Fibroblast of skin of right quadriceps (primary cell): ENCODE data around the gene PIP4K2C.
"Not testable (repeated sequence)": the region's sequence is repeated elsewhere in the genome, so short reads cannot be mapped to it uniquely, and the experiment has no call there.

Source experiments
- DNase-seq: peaks from one replicate; pipeline ENCODE4 v3.0.0-alpha.2; 2013

PIP4K2C gene

DNA sequence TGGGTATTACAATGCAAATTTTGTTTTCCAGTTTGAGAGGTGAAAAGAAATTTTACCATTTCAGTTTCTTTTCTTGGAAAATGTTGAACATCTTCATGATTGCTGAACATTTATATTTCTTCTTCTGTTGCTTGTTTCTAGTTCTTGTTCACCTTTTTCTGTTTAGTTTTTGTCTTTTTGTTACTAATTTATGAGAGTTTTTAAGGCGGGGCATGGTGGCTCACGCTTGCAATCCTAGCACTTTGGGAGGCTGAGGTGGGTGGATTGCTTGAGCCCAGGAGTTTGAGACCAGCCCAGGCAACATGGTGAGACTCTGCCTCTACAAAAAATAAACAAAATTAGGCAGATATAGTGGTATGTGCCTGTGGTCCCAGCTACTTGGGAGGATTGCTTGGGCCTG is 30.5 kb upstream of the PIP4K2C start:
- no peak for DNase-seq

GRCh38 chr12:57561117-57561516 is 29.9 kb upstream of the PIP4K2C start:
- not testable (repeated sequence) for DNase-seq

- DNase-seq = no peak
Observed at GRCh38 chr12:57563358-57563757, 27.6 kb upstream of the PIP4K2C start.

- DNase-seq = no peak
Observed at GRCh38 chr12:57564178-57564740, 26.7 kb upstream of the PIP4K2C start.

DNA sequence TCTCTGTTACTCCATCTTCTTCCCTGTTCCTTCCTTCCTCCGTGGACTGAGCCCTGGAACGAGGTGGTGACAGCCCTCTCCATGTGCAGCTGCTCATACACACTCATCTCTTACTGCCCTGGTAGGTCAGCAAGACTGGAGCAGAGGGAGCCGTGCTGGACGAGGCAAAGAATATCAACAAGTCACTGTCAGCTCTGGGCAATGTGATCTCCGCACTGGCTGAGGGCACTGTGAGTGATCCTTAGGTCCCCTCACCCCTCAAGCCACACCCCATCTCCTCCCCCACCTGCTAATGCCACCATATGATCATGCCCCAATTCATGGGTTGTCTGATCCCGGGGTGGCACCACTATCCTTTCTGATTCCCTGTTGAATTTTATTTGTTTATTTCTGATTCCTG is 22.2 kb upstream of the PIP4K2C start:
- no peak for DNase-seq

GRCh38 chr12:57569858-57570257 is 21.1 kb upstream of the PIP4K2C start:
- no peak for DNase-seq

- DNase-seq = not testable (repeated sequence)
Observed at GRCh38 chr12:57570438-57570837, 20.6 kb upstream of the PIP4K2C start.

DNA sequence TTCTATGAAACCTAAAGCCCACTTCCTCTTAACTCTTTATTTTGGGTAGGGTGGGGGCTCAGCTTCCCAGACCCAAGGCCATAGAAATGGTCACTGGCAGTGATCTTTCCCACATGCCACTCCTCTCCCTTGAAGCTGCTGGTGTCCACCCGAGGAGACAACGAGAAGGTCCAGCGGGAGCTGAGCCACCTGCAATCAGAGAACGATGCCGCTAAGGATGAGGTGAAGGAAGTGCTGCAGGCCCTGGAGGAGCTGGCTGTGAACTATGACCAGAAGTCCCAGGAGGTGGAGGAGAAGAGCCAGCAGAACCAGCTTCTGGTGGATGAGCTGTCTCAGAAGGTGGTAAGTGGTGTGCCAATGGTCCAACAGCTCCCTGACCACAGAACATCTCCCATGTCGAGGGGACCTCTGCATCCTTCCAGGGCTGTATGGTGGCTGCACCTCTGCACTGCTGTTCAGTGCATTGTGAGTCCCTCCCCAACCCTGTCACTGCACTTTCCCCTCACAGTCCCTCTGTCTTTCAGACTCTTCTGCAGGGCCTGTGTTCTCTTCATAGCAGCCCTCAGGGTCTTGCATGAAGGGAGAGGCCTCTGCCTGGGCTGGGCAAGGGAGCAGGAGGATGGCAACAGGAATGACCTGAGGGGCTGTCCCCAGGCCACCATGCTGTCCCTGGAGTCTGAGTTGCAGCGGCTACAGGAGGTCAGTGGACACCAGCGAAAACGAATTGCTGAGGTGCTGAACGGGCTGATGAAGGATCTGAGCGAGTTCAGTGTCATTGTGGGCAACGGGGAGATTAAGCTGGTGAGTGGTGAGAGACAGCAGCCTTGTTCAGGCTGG is 18.8 kb upstream of the PIP4K2C start:
- DNase-seq = no peak

DNA sequence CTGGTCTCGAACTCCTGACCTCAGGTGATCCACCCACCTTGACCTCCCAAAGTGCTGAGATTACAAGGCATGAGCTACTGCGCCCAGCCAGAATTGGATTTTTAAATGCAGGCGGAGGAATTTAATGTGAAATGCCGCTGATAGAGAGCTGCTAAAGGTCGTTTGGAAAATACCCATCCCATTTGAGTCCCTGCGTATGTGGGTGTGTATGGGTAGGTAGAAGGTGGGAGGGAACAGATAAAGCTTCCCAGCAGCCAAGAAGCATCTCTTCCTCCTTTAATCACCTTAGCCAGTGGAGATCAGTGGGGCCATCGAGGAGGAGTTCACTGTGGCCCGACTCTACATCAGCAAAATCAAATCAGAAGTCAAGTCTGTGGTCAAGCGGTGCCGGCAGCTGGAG is 16.2 kb upstream of the PIP4K2C start:
- no peak for DNase-seq

DNA sequence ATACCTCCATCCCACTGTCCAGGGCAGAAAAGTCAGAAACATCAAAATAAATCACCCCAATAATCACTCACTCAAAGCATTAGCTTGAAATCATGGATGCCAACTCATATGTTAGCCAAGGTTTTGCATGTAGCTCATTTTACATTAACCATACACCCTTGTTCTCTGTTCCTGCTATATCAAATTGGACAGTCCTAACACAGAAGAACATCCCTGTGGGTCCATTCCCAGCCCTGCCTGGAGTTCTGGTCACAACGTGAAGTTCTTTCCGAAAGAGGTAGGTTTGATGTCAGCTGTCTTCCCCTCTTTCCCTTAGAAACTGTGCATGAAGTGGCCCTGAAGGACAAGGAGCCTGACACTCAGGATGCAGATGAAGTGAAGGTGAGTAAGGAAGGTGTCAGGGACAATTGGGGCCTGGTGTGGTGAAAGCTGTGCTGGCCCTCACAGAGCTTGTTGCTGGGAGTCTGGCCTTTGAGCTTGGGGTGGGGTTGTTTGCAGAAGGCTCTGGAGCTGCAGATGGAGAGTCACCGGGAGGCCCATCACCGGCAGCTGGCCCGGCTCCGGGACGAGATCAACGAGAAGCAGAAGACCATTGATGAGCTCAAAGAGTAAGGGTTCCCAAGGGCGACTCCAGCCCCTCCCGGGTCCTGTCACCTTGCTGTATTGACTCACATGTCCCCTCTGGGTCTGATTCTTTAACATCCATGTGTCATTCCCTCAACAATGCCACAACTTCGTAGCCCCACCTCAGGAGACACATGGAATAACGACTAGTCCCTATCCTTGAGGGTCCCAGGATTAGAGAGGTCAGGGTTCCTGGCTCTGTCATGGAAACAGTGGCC is 15.0 kb upstream of the PIP4K2C start:
- DNase-seq = no peak

DNA sequence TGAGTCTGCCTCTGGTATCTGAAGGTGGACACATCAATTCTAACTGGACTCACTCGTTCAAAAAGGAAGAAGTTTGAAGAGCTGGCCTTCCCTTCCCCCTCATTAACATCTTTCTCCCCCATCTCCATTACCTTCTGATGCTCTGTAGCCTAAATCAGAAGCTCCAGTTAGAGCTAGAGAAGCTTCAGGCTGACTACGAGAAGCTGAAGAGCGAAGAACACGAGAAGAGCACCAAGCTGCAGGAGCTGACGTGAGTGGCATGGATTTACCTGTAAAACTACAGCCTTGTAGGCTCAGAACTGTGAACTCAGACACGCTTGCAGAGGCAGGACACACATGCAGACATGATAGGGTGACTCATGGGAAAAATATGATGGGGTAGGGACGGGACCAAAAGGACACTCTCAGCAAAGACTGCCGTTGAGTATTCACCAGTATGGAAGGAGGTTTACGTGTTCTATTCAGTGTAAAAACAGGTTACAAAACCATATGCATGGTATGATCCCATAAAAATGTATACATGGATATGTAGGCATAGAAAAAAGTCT is 14.3 kb upstream of the PIP4K2C start:
- no peak for DNase-seq

GRCh38 chr12:57577981-57578758 is 12.8 kb upstream of the PIP4K2C start:
- no peak for DNase-seq

DNA sequence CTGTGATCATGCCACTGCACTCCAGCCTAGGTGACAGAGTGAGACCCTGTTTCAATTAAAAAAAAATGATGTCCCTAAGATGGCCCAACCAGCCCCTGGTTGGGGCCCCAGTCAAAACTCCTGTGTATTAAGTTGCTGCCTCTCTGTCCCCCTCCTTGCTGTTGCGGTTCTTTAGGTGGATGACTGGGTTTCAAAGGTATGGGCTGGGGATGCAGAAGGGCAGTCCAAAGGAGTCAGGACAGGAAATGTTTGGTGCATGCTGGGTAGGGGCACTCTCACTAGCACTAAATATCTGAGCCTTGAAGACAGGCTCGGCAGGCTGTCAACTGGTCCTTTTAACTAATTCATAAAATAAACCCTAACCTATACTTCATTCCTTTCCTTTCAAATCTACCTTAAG is 12.0 kb upstream of the PIP4K2C start:
- DNase-seq = no peak

- no peak for DNase-seq
Observed at GRCh38 chr12:57579677-57580465, 11.1 kb upstream of the PIP4K2C start.

DNA sequence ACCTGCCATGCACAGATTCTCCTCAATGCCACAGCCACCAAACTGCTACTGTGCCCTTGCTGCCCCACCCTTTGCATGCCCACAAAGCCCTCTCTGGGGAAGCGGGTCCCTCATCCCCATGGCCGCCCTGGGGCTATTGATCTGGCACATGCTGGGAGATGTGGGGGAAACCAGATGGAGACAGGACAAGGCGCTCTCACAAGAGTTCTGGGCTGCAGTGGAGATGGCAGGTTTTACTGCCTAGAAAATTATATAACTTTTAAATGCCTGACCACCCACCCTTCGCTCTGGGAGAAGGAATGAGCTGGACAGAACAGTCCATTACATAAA is 10.6 kb upstream of the PIP4K2C start:
- no peak for DNase-seq

GRCh38 chr12:57581802-57582201 is 9.2 kb upstream of the PIP4K2C start:
- no peak for DNase-seq

DNA sequence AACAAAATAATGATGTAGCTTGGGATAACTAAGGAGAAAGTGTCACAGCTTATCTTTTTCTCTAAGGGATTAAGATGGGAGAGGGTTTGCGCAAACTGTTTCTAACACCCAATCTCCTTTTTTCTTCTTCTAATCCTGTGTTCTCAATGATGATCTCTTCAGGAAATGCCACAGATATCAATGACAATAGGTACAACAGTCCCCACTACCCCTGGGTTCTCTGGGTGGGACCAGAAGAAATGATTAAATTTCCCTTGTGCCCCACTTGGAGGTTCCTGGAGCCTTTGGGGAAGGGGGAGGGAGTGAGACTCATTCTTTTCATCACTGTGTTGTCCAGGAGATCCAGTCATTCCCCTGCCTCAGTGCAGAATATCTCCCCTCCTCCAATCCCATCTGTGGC is 8.6 kb upstream of the PIP4K2C start:
- DNase-seq = no peak

GRCh38 chr12:57583008-57583831 is 7.8 kb upstream of the PIP4K2C start:
- DNase-seq = peak; percentile 78

GRCh38 chr12:57584050-57584449 is 6.9 kb upstream of the PIP4K2C start:
- no peak for DNase-seq

DNA sequence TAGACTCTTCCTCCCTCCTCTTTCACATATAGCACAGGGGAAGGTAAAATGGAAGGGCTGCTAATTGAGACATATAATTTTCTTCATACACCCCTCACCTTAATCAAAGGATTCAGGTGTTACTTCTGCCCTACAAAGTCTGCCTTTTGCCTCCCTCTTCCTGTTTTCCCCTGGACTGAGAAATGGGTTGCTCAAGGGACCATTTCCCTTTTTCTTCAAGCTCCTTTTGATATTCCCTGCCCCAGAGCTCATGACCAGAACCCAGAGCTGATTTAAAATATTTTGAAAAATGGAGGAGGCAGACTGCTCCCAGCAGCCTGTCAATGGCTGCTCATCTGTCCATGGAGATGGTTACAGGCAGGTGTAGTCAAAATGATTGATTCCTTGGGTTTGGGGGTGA is 6.3 kb upstream of the PIP4K2C start:
- DNase-seq = no peak

DNA sequence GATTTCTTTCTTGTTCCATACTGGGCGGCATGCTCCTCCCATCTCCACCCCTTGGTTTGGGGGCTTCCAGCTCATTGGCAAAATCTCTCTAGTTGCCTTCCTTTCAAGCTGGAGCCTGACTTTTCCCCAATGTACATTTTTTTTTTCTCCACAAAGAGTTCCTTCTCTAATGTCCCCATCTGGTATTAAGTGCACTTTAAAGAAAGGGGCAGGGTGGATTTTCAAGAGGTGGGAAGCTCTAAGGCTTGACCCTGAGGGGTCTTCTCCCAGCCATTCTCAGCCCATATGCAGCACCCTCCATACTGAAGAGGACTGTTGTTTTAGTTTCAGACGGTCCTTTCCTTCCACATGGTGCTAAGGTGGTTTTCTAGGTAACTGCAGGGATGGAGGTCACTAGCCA is 5.8 kb upstream of the PIP4K2C start:
- DNase-seq = no peak
